ENCODE results near the gene PDE4D.

PDE4D gene

GRCh38 chr5:59169081-59169767, 724.3 kb downstream of the PDE4D start:
- peaks cover 19% of the 10 kb centered on the region for H3K4me1 ChIP-seq
- no peak for TF ChIP-seq CTCF (IDR thresholded peaks at IDR 0.05; ENCODE audit: low read depth, low read length)
- no peak overlapping the region for H3K4me3 ChIP-seq (ENCODE audit: low read depth, low read length)
- no peak for DNase-seq
- H3K9me3 ChIP-seq = no peaks in the 10 kb centered on the region
- H3K36me3 ChIP-seq = no peaks in the 10 kb centered on the region
- no peaks in the 10 kb centered on the region for H3K27me3 ChIP-seq

GRCh38 chr5:59168067-59168466, 725.5 kb downstream of the PDE4D start:
- TF ChIP-seq CTCF (IDR thresholded peaks at IDR 0.05; ENCODE audit: low read depth, low read length) = no peak
- Histone ChIP-seq H3K4me3 (ENCODE audit: low read depth, low read length) (no peak overlapping the region), H3K36me3 (no peaks in the 10 kb centered on the region), H3K9me3 (no peaks in the 10 kb centered on the region), H3K27me3 (no peaks in the 10 kb centered on the region), H3K4me1 (peaks cover 10% of the 10 kb centered on the region)
- DNase-seq = no peak

DNA sequence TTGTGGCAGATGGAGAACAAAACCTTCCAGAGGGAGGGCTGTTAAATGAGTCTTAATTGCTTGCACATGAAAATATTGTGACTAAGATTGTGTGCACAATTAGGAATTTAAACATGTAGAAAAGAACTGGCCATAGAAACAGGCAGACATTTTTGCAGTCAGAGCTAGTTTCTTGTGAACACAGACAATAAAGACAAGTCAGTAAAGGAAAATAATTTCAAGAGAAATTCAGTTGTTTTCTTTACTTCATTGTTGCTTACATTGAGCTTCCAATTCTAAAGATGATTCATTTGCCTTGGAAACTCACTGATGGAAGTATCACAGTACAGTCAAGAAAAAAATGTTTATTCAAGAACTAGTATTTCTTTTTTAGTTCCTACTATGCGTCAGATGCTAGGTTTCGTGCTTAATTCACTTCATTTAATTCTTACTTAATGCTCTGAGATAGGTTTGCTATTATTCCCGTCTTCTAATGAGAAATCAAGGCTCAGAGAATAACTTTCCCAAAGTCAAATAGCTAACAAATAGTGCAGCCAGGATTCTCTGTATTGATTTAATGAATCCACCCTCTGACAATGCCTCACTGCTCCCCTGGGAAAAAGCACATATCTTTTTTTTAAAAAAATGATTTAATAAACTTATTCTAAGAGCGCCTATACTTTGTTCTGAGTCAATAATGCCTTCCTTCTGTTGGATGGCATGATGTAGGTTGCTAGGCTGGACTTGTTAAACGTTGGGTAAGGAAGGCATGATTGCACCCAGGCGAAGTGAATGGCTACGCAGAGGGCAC, 729.3 kb downstream of the PDE4D start:
- no peak for TF ChIP-seq CTCF (IDR thresholded peaks at IDR 0.05; ENCODE audit: low read depth, low read length)
- Histone ChIP-seq H3K4me1 (peaks cover 8% of the 10 kb centered on the region), H3K9me3 (no peaks in the 10 kb centered on the region), H3K36me3 (no peaks in the 10 kb centered on the region), H3K27me3 (no peaks in the 10 kb centered on the region), H3K4me3 (ENCODE audit: low read depth, low read length) (no peak overlapping the region)
- DNase-seq = no peak

DNA sequence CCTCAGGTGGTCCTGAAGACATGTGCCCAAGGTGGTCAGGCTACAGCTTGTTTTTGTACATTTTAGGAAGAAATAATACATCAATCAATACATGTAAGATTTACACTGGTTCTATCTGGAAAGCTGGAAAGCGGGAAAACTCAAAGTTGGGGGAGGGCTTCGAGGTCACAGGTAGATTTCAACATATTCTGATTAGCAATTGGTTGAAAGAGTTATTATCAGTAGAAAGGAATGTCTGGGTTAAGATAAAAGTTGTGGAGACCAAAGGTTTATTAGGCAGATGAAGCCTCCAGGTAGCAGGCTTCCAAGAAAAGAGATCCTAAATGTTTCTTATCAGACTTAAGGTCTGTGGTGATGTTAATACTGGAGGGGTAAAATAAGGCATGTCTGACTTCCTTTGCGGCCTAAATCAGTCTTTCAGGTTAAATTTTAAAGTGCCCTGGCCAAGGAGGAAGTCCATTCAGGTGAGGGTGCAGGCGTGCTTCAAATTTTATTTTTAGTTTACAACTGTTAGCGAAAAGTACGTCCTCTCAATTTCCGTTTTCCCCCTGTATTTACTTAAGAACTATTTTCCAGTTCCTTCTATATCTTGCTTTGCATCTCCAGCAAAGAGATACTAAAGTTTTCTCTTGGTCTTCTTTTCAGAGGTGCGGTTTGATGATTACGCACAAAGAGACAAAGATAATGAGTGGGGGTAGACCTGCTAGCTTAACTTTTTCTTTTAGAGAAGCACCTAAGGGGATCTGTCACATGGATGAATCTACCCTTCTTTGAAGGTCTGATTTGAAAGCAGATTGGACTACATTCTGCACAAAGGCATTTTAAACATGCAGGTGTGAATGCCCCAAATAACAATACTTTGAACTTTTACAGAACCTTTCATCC, 732.1 kb downstream of the PDE4D start:
- Histone ChIP-seq H3K4me1 (peaks cover 5% of the 10 kb centered on the region; the same call in 1 of the 2 replicates), H3K27me3 (no peaks in the 10 kb centered on the region), H3K36me3 (no peaks in the 10 kb centered on the region), H3K9me3 (no peaks in the 10 kb centered on the region), H3K4me3 (ENCODE audit: low read depth, low read length) (no peak overlapping the region)
- TF ChIP-seq CTCF (IDR thresholded peaks at IDR 0.05; ENCODE audit: low read depth, low read length) = no peak
- no peak for DNase-seq

- Histone ChIP-seq H3K27me3 (no peaks in the 10 kb centered on the region), H3K4me1 (peaks cover 5% of the 10 kb centered on the region; the same call in 1 of the 2 replicates), H3K4me3 (ENCODE audit: low read depth, low read length) (no peak overlapping the region), H3K36me3 (no peaks in the 10 kb centered on the region), H3K9me3 (no peaks in the 10 kb centered on the region)
- no peak for TF ChIP-seq CTCF (IDR thresholded peaks at IDR 0.05; ENCODE audit: low read depth, low read length)
- no peak for DNase-seq
These were observed 734.7 kb downstream of the PDE4D start for GRCh38 chr5:59158637-59159391.

Measured in BE2C (cell line).